Measurements from ENCODE around the gene PAWR.

The PAWR gene

GRCh38 chr12:79690638-79691510 is at the start of gene PAWR:
PAWR (minus strand) TSS chr12:79690964; CDS start chr12:79690244, 720 bp downstream.
- no peak for TF ChIP-seq FOXM1 (IDR thresholded peaks at IDR 0.05; ENCODE audit: borderline replicate concordance, low read depth)
- TF ChIP-seq MAX (IDR thresholded peaks at IDR 0.05): peak; percentile 31
- 0 out of 2 replicates have a peak, but pooled peaks have one; percentile 35 for TF ChIP-seq TEAD4 (IDR thresholded peaks at IDR 0.05)
- TF ChIP-seq TCF12 (IDR thresholded peaks at IDR 0.05; ENCODE audit: low read depth): no peak

- no peak for TF ChIP-seq CREB1 (IDR thresholded peaks at IDR 0.05; ENCODE audit: low read depth)
- TF ChIP-seq RAD21 (IDR thresholded peaks at IDR 0.05; ENCODE audit: low read depth): peak; percentile 73
- TF ChIP-seq FOXM1 (IDR thresholded peaks at IDR 0.05; ENCODE audit: borderline replicate concordance, low read depth): no peak
- TF ChIP-seq EP300 (IDR thresholded peaks at IDR 0.05; ENCODE audit: borderline replicate concordance): no peak
These were observed 47.3 kb upstream of the PAWR start for GRCh38 chr12:79737875-79738718.

GRCh38 chr12:79732638-79733037 is 41.9 kb upstream of the PAWR start:
- TF ChIP-seq ZBTB7A (IDR thresholded peaks at IDR 0.05; ENCODE audit: low read depth): no peak
- TF ChIP-seq EP300 (IDR thresholded peaks at IDR 0.05; ENCODE audit: borderline replicate concordance): no peak
- TF ChIP-seq TAF1 (IDR thresholded peaks at IDR 0.05; ENCODE audit: low read depth): no peak
- no peak for TF ChIP-seq MAX (IDR thresholded peaks at IDR 0.05)
- TF ChIP-seq TEAD4 (IDR thresholded peaks at IDR 0.05): no peak
- no peak for TF ChIP-seq USF1 (IDR thresholded peaks at IDR 0.05)
- no peak for TF ChIP-seq NFIC (IDR thresholded peaks at IDR 0.05)
- no peak for TF ChIP-seq RAD21 (IDR thresholded peaks at IDR 0.05; ENCODE audit: low read depth)
- TF ChIP-seq TCF12 (IDR thresholded peaks at IDR 0.05; ENCODE audit: low read depth): no peak
- no peak for TF ChIP-seq EGR1 (IDR thresholded peaks at IDR 0.05)
- no peak for TF ChIP-seq YY1 (IDR thresholded peaks at IDR 0.05; ENCODE audit: low read depth)
- TF ChIP-seq REST (IDR thresholded peaks at IDR 0.05; ENCODE audit: low read depth): no peak
- no peak for TF ChIP-seq FOXM1 (IDR thresholded peaks at IDR 0.05; ENCODE audit: borderline replicate concordance, low read depth)

- no peak for TF ChIP-seq USF1 (IDR thresholded peaks at IDR 0.05)
- no peak for TF ChIP-seq TEAD4 (IDR thresholded peaks at IDR 0.05)
- TF ChIP-seq YY1 (IDR thresholded peaks at IDR 0.05; ENCODE audit: low read depth): no peak
- TF ChIP-seq ZBTB7A (IDR thresholded peaks at IDR 0.05; ENCODE audit: low read depth): no peak
- no peak for TF ChIP-seq RAD21 (IDR thresholded peaks at IDR 0.05; ENCODE audit: low read depth)
- TF ChIP-seq CREB1 (IDR thresholded peaks at IDR 0.05; ENCODE audit: low read depth): no peak
- no peak for TF ChIP-seq TCF12 (IDR thresholded peaks at IDR 0.05; ENCODE audit: low read depth)
- no peak for TF ChIP-seq FOXM1 (IDR thresholded peaks at IDR 0.05; ENCODE audit: borderline replicate concordance, low read depth)
- TF ChIP-seq TAF1 (IDR thresholded peaks at IDR 0.05; ENCODE audit: low read depth): no peak
- TF ChIP-seq MAX (IDR thresholded peaks at IDR 0.05): no peak
These were observed 35.2 kb upstream of the PAWR start for GRCh38 chr12:79725987-79726386.

GRCh38 chr12:79717006-79717405 is 26.2 kb upstream of the PAWR start:
- TF ChIP-seq REST (IDR thresholded peaks at IDR 0.05; ENCODE audit: low read depth) (no peak), NFIC (IDR thresholded peaks at IDR 0.05) (no peak), EP300 (IDR thresholded peaks at IDR 0.05; ENCODE audit: borderline replicate concordance) (no peak), EGR1 (IDR thresholded peaks at IDR 0.05) (no peak), ZBTB7A (IDR thresholded peaks at IDR 0.05; ENCODE audit: low read depth) (no peak), CEBPB (IDR thresholded peaks at IDR 0.05) (no peak), MAX (IDR thresholded peaks at IDR 0.05) (no peak), TEAD4 (IDR thresholded peaks at IDR 0.05) (no peak), TCF12 (IDR thresholded peaks at IDR 0.05; ENCODE audit: low read depth) (no peak), USF1 (IDR thresholded peaks at IDR 0.05) (no peak), FOXM1 (IDR thresholded peaks at IDR 0.05; ENCODE audit: borderline replicate concordance, low read depth) (no peak), YY1 (IDR thresholded peaks at IDR 0.05; ENCODE audit: low read depth) (no peak)
